Measurements from ENCODE around the gene HIBADH.
"Not testable (repeated sequence)": the region's sequence is repeated elsewhere in the genome, so short reads cannot be mapped to it uniquely, and the experiment has no call there.

HIBADH gene

DNA sequence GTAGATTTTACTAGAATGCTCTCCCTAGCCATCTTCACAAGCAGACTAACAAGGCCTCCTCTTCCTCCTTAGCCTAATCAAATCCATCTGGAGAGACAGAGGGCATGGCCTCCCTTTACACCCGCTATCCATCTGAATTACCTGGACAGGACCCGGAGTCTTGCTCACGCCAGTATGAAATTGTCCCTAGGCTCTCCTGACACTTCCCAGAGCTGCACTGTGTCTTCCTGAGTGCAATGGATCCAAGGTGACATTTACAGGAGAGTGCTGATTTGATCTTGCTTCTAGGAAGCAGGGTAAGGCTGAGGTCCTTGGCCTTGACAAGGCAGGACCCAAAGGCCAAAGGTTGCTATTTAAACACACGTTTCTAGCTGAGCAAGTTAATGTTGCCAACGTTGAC is 147.8 kb downstream of the HIBADH start:
- in situ Hi-C loops (cut with MboI; ENCODE audit: low sequenced_read_pairs): no loop called here

DNA sequence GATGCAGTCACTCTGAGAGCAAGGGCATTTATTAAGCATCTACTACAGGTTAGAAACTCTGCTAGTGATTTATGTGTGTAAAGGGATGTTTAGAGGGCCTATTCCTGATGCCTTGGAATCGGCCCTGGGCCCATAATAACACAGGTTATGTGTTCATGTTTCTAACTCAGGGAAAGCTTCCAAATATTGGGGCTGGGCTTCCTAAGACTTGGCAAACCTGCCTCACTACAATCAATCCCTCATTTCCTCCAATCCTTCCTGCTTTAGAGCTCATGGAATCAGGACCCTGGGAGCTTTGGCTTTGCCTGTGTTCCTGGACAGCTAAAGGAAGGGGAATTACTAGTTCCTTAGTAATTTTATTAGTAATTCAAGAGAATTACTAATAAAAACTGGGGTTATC is 148.8 kb downstream of the HIBADH start:
- in situ Hi-C loops (cut with MboI; ENCODE audit: low sequenced_read_pairs): no loop called here

DNA sequence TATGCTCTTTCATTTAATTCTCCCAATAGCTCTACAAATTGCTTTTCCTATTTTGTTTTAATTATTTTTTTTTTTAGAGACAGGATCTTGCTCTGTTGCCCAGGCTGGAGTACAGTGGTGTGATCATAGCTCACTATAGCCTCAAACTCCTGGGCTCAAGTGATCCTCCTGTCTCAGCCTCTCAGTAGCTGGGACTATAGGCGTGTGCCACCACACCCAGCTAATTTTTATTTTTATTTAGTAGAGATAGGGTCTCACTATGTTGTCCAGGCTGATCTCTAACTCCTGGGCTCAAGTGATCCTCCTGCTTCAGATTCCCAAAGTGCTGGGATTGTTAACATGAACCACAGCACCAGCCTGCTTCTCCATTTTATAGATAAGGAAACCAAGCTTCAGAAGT is 151.3 kb downstream of the HIBADH start:
- in situ Hi-C loops (cut with MboI; ENCODE audit: low sequenced_read_pairs): not testable (repeated sequence)

DNA sequence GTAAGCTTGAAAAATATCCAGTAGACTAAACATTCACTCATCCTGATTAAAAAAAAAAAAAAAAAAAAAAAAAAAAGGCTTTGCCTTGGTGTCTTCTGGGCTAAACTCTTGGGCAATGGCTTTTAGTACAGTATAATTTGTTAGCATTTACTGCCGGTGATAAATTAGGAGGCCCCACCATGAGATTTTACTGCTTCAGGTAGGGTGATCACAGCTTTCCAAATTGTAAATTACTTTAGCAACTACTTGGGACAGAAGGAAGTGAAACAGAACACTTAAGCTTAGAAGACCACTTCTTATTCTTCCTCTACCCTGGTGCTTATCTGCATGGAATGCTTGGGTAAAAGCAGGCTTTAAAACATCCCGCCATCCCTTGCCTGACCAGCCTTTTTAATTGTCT is 152.1 kb downstream of the HIBADH start:
- in situ Hi-C loops (cut with MboI; ENCODE audit: low sequenced_read_pairs): no loop called here

DNA sequence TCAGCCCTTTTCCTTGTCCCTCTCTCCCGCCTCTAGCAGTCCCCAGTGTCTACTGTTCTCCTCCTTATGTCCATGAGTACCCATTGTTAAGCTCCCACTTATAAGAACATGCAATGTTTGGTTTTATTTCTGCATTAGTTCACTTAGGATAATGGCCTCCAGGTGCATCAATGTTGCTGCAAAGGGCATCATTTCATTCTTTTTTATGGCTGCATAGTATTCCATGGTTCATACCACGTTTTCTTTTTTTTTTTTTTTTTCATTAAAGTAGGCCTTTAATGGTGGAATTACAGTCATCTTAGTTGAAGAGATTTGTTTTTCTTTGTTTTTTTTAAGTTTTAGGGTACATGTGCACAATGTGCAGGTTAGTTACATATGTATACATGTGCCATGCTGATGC is 160.8 kb downstream of the HIBADH start:
- in situ Hi-C loops (cut with MboI; ENCODE audit: low sequenced_read_pairs): not testable (repeated sequence)

DNA sequence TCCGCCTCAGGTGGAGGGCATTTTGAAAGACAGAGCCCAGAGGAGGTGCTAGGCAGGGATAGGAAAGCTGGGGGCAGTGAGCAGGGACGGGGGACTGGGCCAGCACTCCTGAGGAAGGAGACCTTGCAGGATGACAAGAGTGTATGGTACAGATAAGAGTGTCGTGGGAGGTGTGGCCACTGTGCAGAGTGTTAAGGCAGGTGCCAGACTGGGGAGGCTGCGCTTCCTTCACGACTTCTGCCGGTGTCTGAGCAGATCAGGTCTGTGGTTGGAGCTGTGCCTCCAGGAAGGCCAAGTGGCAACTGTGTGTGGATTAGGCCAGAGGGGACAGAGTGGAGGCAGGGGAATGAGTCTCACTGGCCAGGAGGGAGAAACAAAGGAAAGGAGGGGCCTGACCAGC is 161.7 kb downstream of the HIBADH start:
- in situ Hi-C loops (cut with MboI; ENCODE audit: low sequenced_read_pairs): no loop called here

DNA sequence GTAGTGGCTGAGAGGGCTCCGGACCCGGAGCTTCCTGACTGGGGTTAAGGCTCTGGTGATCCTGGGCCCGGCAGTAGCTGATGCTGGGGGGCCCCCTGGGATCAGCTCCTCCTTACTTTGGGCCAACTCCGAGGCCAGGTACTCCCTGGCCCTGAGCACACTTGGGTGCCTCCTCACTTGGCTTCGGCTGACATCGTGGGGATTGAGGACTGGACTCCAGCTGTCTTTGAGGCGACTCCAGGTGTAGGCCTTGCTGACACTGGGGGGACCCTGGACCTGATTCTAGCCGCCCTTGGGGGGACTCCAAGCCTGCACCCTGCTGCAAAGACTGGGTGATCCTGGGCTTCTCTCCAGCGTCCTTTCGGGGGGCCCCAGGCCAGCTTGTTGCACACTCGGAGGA is 170.5 kb downstream of the HIBADH start:
- in situ Hi-C loops (cut with MboI; ENCODE audit: low sequenced_read_pairs): no loop called here

DNA sequence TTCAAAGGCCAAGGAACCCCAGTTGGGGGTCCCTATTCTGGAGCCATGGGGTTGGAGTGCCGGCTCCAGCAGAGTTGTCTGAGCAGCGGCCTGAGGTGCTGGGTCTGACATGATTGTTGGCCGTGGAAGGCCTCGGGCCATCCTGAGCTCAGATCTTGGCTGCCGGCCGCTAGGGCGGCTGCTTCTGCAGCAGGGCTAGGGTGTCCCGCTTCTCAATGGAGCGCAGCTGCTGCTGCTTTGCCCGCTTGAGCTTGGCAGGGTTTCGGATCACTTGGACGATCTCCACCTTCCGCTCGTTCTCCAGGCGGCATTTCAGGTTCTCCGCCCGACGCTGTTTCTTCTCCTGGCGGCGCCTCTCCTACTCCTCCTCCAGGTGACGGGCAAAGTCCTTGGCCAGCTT is 171.1 kb downstream of the HIBADH start:
- in situ Hi-C loops (cut with MboI; ENCODE audit: low sequenced_read_pairs): no loop called here

DNA sequence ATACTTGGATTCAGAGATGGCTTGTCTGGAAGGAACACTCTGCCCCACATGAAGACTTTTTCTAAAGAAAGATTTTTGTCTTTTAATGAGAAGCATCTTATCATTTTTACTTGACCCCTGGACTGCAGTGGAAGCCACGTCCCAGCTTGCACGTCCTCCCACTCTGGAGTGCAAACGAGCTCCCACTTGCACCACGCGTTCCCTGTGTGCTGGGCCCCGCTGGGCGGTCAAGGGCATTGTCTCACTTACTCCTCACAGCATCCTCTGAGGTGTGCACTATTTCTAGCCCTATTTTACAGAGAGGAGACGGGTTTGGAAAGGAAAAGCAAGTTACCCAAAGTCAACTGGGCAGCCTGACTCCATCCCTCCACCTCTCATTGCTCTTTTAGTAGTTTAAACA is 175.2 kb downstream of the HIBADH start:
- in situ Hi-C loops (cut with MboI; ENCODE audit: low sequenced_read_pairs): no loop called here

DNA sequence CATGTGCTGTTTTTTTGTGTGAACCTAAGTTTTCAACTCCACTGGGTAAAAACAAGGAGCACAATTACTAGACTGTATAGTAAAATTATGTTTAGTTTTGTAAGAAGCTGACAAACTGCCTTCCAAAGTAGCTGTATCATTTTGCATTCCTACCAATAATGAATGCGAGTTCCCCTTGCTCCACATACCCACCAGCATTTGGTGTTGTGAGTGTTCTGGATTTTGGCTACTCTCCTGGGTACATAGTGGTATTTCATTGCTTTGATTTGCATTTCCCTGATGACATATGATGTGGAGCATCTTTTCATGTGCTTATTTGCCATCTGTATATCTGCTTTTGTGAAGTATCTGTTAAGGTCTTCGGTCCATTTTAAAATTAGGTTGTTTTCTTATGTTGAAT is 178.2 kb downstream of the HIBADH start:
- in situ Hi-C loops (cut with MboI; ENCODE audit: low sequenced_read_pairs): no loop called here

DNA sequence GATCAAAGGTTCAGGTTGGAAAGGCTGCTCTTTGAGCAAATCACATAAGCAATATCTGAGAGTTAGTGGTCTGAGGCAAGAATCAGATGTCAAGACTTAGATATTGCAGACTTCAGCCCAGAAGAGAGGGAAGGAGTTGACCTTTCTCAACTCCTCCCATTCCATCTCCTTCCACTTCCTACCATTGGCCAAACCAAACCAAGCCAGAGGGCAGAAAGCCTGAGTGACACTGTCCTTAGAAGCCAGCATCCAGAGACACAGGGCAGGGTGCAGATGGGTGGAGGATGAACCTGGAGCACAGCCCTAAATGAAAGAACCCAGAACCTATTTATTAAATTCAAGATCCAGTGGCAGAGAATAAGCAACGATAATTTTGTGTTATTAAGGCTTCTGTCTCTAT is 180.5 kb downstream of the HIBADH start:
- in situ Hi-C loops (cut with MboI; ENCODE audit: low sequenced_read_pairs): no loop called here

DNA sequence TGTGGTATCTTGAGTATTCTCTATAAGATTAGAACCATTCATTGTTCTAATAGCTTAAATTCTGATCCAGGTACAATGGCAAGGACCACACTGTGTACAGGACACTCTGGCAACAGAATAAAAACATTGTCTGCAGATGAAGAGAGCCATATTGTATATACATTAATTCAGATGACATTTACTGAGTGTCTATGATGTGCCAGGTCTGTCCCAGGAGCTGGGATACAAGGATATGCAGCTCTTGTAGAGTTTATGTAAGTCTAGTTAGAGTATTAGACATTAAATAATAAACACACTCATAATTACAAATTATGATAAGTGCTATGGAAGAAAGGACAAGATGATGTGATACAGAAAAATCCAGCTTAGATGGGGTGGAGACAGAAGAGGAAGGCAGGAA is 184.1 kb downstream of the HIBADH start:
- in situ Hi-C loops (cut with MboI; ENCODE audit: low sequenced_read_pairs): no loop called here

DNA sequence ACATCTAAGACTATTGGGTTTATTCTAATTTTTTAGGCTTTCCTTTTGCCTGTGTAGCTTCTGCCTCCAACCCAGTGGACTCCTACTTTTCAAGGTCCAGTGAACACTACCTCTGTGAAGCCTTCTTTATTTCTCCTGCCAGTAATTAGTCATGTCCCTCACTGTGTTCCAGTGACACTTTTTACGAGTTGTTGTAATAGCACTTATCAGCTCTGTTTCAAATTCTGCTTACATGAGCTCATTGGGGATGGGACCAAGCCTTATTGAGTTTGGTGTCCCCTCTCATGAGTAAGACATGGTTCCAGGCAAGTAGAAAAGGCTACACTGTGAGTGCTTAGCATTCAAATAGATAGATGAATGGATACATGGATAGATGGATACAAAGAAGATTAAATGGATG is 184.6 kb downstream of the HIBADH start:
- in situ Hi-C loops (cut with MboI; ENCODE audit: low sequenced_read_pairs): no loop called here

DNA sequence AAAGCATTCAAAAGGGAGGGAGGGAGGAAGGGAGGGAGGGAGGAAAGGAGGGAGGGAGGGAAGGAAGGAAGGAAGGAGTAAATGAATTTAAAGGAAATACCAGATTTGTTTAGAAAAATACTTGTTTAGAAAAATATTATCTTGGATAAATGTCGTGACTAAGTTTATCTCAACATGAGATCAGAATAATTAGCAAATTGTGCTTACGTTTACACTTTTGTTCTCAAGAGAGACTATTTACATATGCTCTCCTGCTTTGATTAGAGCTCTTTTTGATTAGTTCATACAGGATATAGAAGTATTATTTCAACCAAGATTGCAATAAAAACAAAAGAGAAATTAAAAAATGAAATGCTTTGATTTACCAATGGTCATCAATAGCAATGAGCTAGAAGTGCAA is 186.2 kb downstream of the HIBADH start:
- in situ Hi-C loops (cut with MboI; ENCODE audit: low sequenced_read_pairs): no loop called here
